Sigmoid colon (tissue), 4 donors: ENCODE results near the gene CIC.

Source experiments
- POLR2A ChIP-seq, 2 donors: fragments of 450-650 bp; IDR thresholded peaks; one replicate each; pipeline ENCODE4 v1.6.1; 2016; ENCODE audit warnings: antibody characterized with exemption in 2 of 2, mild to moderate bottlenecking in 2 of 2, moderate library complexity in 2 of 2
- POLR2AphosphoS5 ChIP-seq, 4 donors: sonication (generic); formaldehyde crosslinking; IDR thresholded peaks; one replicate each; pipeline ENCODE4 v1.6.1; 2017; ENCODE audit warnings: antibody characterized with exemption in 4 of 4
- TF ChIP-seq, protein P1 (sequence below), 4 experiments: fragments of 450-650 bp in 3 of 4; fragments of 200-600 bp in 1 of 4; IDR thresholded peaks; one replicate each; pipeline ENCODE4 v1.5.1; 2016 to 2019; ENCODE audit warnings: antibody characterized with exemption in 4 of 4, mild to moderate bottlenecking in 3 of 4, moderate library complexity in 2 of 4

DNA sequence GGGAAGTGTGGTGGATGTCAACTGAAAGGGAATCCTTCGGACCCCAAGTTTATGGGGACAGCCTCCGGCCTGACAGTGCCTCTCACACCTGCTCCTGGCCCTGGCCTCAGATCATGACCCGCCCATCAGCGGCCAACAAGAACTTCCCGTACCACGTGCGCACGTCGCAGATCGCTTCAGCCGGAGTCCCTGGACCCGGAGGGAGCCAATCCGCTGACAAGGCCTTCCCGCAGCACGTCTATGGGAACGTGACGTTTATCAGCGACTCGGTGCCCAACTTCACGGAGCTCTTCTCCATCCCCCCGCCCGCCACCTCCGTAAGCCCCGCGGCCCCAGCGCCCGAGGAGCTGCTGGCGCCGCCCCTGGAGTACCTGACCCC lies 54.4 kb downstream of the CIC start:
- TF ChIP-seq POLR2A (IDR thresholded peaks at IDR 0.05) (no peak), POLR2AphosphoS5 (IDR thresholded peaks at IDR 0.05) (no peak)
- TF ChIP-seq, protein P1, sequence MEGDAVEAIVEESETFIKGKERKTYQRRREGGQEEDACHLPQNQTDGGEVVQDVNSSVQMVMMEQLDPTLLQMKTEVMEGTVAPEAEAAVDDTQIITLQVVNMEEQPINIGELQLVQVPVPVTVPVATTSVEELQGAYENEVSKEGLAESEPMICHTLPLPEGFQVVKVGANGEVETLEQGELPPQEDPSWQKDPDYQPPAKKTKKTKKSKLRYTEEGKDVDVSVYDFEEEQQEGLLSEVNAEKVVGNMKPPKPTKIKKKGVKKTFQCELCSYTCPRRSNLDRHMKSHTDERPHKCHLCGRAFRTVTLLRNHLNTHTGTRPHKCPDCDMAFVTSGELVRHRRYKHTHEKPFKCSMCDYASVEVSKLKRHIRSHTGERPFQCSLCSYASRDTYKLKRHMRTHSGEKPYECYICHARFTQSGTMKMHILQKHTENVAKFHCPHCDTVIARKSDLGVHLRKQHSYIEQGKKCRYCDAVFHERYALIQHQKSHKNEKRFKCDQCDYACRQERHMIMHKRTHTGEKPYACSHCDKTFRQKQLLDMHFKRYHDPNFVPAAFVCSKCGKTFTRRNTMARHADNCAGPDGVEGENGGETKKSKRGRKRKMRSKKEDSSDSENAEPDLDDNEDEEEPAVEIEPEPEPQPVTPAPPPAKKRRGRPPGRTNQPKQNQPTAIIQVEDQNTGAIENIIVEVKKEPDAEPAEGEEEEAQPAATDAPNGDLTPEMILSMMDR (IDR thresholded peaks at IDR 0.05), result no peak
